ENCODE data around the gene ZNF83.

- TF ChIP-seq CTCF (IDR thresholded peaks at IDR 0.05; ENCODE audit: low read length) (no peak), EZH2 (optimal IDR thresholded peaks at IDR 0.05; ENCODE audit: low read depth, low read length) (no peak), EZH2phosphoT487 (IDR thresholded peaks at IDR 0.05; ENCODE audit: low read length) (no peak)
Observed at GRCh38 chr19:52669586-52669985, 31.4 kb upstream of the ZNF83 start.
